ENCODE measurements around the gene TULP4.
"Not testable (repeated sequence)": the region's sequence is repeated elsewhere in the genome, so short reads cannot be mapped to it uniquely, and the experiment has no call there.

Gene TULP4

DNA sequence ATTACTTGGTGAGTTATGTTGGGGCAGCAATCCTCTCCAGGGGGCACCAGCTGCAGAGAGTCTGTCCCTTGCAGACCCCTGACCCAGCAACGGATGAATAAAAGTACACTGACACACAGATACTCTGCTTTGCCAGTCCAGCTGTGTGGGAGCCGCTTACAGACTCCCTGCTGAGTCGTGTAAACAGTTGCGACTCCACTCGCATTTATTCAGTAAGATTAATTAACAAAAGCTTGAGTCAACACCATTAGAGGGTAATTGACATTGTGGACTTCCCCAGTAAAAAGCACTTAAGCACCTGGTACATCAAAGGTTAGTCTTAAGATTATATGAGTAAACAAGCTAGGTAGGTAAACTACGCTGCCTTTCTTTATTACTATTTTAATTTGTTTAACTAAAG, 155.7 kb downstream of the TULP4 start:
- peak; percentile 36 for DNase-seq (ENCODE audit: low read depth, low spot score)

GRCh38 chr6:158468666-158469065, 156.4 kb downstream of the TULP4 start:
- DNase-seq (ENCODE audit: low read depth, low spot score) = no peak

DNA sequence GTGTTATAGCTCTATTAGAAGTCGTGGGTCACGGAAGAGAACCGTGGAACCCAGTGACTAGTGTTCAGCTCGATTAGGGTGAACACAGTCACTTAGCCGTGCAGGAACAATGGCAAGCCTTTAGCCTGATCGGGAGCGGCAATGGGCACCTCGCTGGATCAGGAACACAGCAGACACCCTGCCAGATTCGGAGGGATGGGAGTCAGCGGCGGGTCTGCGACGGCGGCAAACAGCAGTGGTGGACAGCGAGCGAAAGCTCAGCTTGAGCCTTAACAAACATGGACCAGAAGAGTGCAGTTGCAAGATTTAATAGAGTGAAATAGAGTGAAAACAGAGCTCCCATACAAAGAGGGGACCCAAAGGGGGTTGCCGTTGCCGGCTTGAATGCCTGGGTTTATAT, 157.8 kb downstream of the TULP4 start:
- not testable (repeated sequence) for DNase-seq (ENCODE audit: low read depth, low spot score)

GRCh38 chr6:158471339-158471738, 159.1 kb downstream of the TULP4 start:
- no peak for DNase-seq (ENCODE audit: low read depth, low spot score)

DNA sequence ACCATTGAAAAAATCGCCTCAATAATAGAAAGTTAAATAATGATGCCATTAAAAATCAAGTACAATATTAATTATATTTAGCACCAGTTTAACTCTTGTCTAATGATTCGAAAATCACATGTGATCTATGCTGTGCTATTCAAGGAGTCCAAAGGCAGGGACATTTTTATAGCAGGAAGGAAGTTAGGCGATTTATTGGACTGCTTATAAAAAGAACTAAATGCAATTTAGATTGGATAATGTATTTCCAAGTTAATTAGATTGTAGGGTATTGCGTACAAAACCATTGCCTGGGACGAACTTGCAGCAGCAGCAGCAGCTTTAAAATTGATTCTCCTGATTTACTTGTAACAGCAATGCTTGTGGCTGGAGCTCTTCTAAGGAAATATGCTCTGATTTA, 160.2 kb downstream of the TULP4 start:
- DNase-seq (ENCODE audit: low read depth, low spot score) = no peak

- no peak for DNase-seq (ENCODE audit: low read depth, low spot score)
Observed at GRCh38 chr6:158474961-158475343, 162.7 kb downstream of the TULP4 start.

DNA sequence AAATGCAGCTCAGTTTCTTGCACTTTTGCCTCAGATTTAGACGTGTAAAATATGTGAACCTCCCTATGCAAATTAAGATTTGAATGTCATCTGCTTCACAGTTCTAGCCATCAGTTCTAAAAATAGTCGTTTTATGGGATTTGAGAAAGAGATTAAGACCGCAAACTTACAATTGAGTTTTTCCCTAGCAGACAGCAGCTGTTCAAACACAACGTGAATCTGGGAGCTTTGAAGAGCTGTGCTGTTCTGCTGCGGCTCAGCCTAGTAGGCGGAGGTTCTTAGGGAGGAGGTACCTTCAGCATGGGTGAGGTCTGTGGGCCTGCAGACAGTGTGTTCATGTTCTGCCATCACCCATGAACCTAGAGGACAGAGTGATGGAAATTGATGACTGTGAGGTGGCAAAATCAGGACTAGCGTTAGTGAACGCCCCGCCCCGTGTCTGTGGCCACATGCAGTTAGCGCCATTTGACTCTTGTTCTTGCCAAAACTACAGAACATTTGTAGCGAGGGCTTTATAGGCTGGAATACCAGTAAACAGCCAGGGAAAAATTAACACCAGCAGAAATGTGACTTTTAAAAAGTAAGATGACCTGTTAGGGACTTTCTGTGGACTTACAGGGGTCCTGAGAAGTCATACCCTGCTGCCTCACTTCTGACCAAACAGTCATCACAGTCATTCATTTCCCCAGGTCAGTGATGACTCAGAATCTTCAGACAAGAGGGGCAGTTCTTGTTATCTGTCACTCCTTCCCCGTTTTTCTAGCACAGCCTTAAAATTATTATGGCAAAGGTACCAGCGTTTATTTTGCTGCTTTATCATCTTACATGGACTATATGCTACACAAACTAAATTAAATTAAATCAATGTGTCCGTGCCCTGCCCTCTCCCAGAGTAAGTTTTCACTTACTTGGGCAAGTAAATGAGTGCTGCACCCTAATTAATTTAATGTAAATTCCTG, 163.4 kb downstream of the TULP4 start:
- DNase-seq (ENCODE audit: low read depth, low spot score) = no peak

DNA sequence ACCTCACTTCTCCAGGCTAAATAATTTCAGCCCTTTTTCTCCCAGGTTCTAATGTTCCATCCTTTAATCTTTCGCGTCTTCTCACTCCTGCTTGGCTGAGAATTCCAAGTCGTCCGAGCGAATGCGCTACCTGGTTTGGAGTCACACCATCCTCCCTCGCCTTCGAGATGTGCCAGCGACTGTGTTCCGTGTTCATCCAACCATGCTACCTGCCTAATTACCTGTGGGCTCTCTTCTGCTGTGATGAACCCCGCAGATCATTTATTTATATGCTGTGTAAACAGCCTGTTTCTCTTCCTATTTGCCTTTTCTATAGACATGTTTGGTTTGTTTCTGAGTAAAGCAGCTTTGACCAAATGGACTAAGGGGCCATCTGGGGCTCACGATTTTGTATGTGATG, 164.1 kb downstream of the TULP4 start:
- no peak for DNase-seq (ENCODE audit: low read depth, low spot score)

GRCh38 chr6:158477722-158478121, 165.5 kb downstream of the TULP4 start:
- DNase-seq (ENCODE audit: low read depth, low spot score) = not testable (repeated sequence)

DNA sequence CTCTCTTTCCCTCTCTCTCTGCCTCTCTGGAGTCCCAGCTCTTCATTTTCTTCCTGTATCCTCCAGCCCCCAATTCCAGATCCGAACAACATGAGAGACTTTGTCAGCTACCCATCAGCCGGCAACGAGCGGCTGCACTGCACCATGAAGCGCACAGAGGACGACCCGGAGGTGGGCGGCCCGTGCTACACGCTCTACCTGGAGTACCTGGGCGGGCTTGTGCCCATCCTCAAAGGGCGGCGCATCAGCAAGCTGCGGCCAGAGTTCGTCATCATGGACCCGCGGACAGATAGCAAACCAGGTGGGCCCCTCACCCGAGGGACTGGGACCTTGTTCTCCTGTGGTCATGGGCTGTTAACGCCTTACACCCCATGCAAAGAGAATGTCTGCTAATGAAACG, 168.7 kb downstream of the TULP4 start:
- no peak for DNase-seq (ENCODE audit: low read depth, low spot score)

GRCh38 chr6:158481690-158482473, 169.6 kb downstream of the TULP4 start:
- DNase-seq (ENCODE audit: low read depth, low spot score) = no peak

GRCh38 chr6:158485431-158485830, 173.2 kb downstream of the TULP4 start:
- no peak for DNase-seq (ENCODE audit: low read depth, low spot score)

DNA sequence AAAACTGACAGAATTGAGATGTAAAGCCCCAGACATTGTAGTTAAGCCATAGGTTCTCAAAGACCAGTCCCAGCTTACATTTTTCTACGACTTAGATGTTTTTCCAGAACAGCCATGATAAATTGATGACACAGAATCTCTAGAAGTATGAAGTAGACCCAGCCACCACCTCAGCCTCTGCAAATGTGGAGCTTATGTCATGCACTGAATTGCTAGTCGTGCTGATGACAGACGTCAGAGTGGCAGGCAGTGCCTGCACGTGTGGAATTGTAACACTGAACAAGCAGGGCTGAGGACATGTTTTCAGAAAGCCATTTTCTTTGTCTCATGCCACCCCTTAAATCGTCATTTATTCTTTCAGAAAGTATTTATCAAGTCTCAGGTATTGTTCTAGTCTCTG, 175.2 kb downstream of the TULP4 start:
- DNase-seq (ENCODE audit: low read depth, low spot score) = no peak

- no peak for DNase-seq (ENCODE audit: low read depth, low spot score)
Observed at GRCh38 chr6:158488065-158488464, 175.8 kb downstream of the TULP4 start.

DNA sequence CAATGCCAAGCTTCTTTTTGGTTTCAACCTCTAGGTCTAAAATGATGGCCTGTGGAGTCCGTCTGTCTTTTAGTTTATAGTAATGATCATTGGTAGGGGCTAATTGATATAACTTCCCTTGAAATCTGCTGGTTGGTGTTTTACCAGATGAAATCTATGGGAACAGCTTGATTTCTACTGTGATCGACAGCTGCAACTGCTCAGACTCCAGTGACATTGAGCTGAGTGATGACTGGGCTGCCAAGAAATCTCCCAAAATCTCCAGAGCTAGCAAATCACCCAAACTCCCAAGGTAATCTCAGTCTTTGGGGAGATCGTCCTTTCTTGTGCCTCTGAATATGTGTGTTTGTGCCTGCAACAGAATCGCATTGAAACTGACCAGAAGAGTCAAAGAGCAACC, 177.2 kb downstream of the TULP4 start:
- DNase-seq (ENCODE audit: low read depth, low spot score) = no peak

DNA sequence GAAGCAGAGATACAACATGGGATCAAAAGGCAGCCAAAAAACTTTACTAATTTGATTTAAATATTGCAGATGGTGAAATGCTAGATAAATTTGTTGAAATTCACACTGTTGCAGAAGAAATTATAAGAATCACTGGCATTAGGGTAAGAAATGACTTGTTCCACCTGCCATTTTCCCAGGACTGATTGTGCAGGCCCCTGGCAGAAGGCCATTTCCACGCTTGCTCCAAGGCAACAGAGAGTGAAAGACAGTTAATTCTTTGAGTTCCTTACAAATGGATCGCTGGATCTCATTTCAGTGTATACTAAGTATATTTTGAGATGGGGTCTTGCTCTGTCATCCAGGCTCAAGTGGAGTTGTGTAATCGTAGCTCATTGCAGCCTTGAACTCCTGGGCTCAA, 180.6 kb downstream of the TULP4 start:
- no peak for DNase-seq (ENCODE audit: low read depth, low spot score)

- DNase-seq (ENCODE audit: low read depth, low spot score) = no peak
Observed at GRCh38 chr6:158496700-158497099, 184.4 kb downstream of the TULP4 start.

DNA sequence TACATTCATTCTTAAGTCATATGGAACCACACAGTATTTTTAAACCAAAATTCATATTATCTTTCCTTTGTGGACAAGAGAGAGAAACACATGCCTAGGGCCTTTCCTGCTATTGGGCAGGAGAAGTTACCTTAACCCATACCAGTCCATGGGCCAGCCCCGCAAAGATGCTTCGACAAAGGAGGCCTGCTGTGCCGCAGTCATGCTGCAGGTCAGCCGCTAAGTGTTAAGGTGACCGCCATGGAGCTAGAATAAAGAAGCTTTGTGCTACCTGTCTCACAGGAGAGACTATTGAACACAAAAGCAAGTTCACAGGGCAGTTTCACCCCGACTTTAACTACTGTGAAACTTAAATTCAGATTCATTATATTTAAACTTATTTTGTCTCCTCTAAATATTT, 185.4 kb downstream of the TULP4 start:
- DNase-seq (ENCODE audit: low read depth, low spot score) = no peak

- DNase-seq (ENCODE audit: low read depth, low spot score) = no peak
Observed at GRCh38 chr6:158498362-158498761, 186.1 kb downstream of the TULP4 start.

DNA sequence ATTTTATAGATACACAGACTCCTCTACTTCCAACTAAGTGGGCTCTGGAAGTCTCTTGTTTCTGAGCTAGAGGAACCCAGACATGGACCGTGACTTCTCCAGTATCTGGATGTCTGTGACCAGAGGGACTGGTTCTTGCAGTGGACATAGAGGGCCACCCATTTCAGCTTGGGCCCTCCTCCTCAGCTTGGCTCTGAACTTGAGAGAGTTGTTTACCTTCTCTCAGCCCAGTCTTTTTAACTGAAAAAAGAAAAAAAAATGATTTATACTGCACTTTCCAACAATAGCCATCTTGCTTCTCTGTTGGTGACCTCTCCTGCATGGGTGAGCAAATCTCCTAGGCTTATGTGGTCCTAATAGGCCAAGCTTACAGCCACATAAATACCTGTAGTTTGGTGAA, 187.3 kb downstream of the TULP4 start:
- DNase-seq (ENCODE audit: low read depth, low spot score) = no peak

GRCh38 chr6:158500016-158500735, 187.9 kb downstream of the TULP4 start:
- DNase-seq (ENCODE audit: low read depth, low spot score) = no peak
